Type B pancreatic cell (in vitro differentiated cells): ENCODE data around the gene FNDC10. TPM values are rescaled to one million over a fixed set of nuclear protein-coding genes. Genes with fewer than 3 reads are reported as not detected.

Experiments used
- DNase-seq: peaks from one replicate; pipeline ENCODE4 v3.0.0; 2021; ENCODE audit warnings: mixed read lengths; ENCODE audit not compliant: unreplicated experiment; ENCODE audit errors: extremely low spot score
- H3K27ac Mint-ChIP-seq: 2 replicates; pipeline ENCODE4 v1.8.0; 2021; ENCODE audit warnings: mild to moderate bottlenecking, mixed read lengths
- H3K27me3 Mint-ChIP-seq: 2 replicates; pipeline ENCODE4 v1.8.0; 2021; ENCODE audit warnings: mixed read lengths
- H3K36me3 Mint-ChIP-seq: 2 replicates; pipeline ENCODE4 v1.8.0; 2021; ENCODE audit warnings: mixed read lengths
- H3K4me1 Mint-ChIP-seq: one replicate; pipeline ENCODE4 v1.8.0; 2021; ENCODE audit warnings: mixed read lengths; ENCODE audit not compliant: unreplicated experiment
- H3K4me3 Mint-ChIP-seq: 2 replicates; pipeline ENCODE4 v1.8.0; 2021; ENCODE audit warnings: mild to moderate bottlenecking, mixed read lengths
- H3K9me3 Mint-ChIP-seq: 2 replicates; pipeline ENCODE4 v1.8.0; 2021; ENCODE audit warnings: mixed read lengths
- CTCF ChIP-seq: fragments of 200-600 bp; sonication (generic); conservative IDR thresholded peaks from 2 replicates; pipeline ENCODE4 v1.5.0; 2021; ENCODE audit warnings: antibody characterized with exemption, mild to moderate bottlenecking
- total RNA-seq: library from RNA; stranded (reverse); gene quantifications from 2 replicates; pipeline ENCODE4 v1.2.1, GENCODE V29; 2021; ENCODE audit warnings: low replicate concordance

The FNDC10 gene
- total RNA-seq, 1 donor from 2014 or later = 9.3 TPM

GRCh38 chr1:1556505-1556904, 43.4 kb downstream of the FNDC10 start:
- Mint-ChIP-seq H3K36me3 (no peaks in the 10 kb centered on the region), H3K9me3 (no peaks in the 10 kb centered on the region), H3K27me3 (no peaks in the 10 kb centered on the region), H3K4me1 (peaks cover 6% of the 10 kb centered on the region), H3K27ac (no peak overlapping the region), H3K4me3 (no peak overlapping the region)
- no peak for DNase-seq
- no peak for TF ChIP-seq CTCF

DNA sequence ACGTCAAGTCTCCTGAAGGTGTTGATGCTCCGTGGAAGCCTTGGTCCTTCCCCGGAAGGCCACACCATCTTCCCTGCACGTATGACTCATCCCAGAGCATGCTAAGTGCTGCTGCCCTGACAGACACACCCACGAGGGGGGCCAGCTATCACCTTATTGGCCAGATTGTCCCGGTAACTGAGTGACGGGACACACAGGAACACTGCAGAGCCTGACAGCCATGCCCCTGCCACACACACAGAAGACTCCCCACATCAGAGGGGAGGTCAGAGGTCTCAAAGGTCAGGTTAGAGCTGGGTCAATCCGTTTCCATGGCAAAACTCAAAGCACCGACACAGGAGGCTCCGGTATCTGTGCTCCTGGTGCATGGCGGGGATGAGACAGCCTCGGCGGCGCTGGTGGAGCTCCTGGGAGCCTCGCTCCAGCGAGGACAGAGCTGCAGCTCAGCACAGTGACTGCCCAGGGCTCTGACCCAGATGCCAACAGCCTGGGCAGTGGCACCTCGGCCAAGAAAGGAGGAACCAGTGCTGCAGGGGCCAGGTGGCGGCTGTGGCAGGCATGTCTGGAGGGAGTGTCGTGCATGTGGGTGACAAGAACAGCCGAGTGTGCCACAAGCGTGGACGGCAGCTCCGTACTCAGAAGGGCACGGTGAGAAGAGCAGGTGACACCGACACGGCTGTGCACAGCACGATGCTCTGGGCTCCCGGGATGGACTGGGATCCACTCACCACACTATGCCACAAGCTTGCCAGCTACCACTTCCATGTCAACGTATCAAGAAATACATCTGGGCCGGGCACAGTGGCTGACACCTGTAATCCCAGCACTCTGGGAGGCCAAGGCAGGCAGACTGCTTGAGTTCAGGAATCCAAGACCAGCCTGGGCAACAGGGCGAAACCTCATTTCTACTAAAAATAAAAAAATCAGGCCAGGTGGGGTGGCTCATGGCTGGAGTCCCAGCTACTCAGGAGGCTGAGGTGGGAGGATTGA, 44.7 kb downstream of the FNDC10 start:
- no peak for DNase-seq
- Mint-ChIP-seq H3K4me1 (peaks cover 6% of the 10 kb centered on the region), H3K9me3 (no peaks in the 10 kb centered on the region), H3K4me3 (no peak overlapping the region), H3K36me3 (no peaks in the 10 kb centered on the region), H3K27me3 (no peaks in the 10 kb centered on the region), H3K27ac (no peak overlapping the region)
- TF ChIP-seq CTCF = no peak

- Mint-ChIP-seq H3K27me3 (no peaks in the 10 kb centered on the region), H3K4me1 (peaks cover 6% of the 10 kb centered on the region), H3K36me3 (no peaks in the 10 kb centered on the region), H3K4me3 (no peak overlapping the region), H3K27ac (no peak overlapping the region), H3K9me3 (no peaks in the 10 kb centered on the region)
- no peak for TF ChIP-seq CTCF
- DNase-seq = no peak
Measured at GRCh38 chr1:1554550-1554925, 45.4 kb downstream of the FNDC10 start.

DNA sequence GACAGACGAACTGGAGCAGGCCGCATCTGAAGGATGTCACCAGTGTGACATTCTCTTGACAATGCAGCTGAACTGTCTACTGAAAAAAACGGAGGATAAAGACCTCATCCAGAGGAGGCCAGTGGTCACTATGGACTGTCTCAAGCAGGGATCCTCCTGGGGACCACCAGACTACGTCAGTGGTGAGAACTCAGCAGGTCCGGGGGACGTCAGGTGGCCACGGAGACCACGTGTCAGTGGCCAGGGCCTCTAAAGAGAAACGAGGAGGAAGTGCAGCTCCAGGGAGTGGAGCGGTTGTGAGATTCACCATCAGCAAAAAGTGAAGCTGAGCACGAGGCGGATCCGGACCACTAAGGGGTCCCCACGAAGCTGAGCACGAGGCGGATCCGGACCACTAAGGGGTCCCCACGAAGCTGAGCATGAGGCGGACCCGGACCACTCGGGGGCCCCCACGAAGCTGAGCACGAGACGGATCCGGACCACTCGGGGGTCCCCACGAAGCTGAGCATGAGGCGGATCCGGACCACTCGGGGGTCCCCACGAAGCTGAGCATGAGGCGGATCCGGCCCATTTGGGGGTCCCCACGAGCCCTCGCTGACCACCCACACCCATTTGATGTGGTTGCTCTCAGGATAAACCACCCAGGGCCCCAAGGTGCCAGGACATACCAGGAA, 46.0 kb downstream of the FNDC10 start:
- no peak overlapping the region for H3K4me3 Mint-ChIP-seq
- DNase-seq = no peak

GRCh38 chr1:1552263-1552639, 47.7 kb downstream of the FNDC10 start:
- Mint-ChIP-seq H3K9me3 (no peaks in the 10 kb centered on the region), H3K4me1 (no peaks in the 10 kb centered on the region), H3K36me3 (no peaks in the 10 kb centered on the region), H3K27ac (peak overlapping the region; percentile 61), H3K4me3 (no peak overlapping the region), H3K27me3 (no peaks in the 10 kb centered on the region)
- TF ChIP-seq CTCF = no peak
- DNase-seq = no peak

More for the DNA sequence above, 46.0 kb downstream of the FNDC10 start:
- no peaks in the 10 kb centered on the region for H3K27me3 Mint-ChIP-seq
- no peak overlapping the region for H3K27ac Mint-ChIP-seq
- H3K9me3 Mint-ChIP-seq = no peaks in the 10 kb centered on the region
- H3K4me1 Mint-ChIP-seq = peaks cover 4% of the 10 kb centered on the region
- H3K36me3 Mint-ChIP-seq = no peaks in the 10 kb centered on the region
- no peak for TF ChIP-seq CTCF
